Chondrocyte (in vitro differentiated cells): Measurements from ENCODE around the gene ITGA6. TPM values are rescaled to one million over a fixed set of nuclear protein-coding genes. Genes with fewer than 3 reads are reported as not detected.

ENCODE experiments used
- DNase-seq: peaks from one replicate; pipeline ENCODE4 v3.0.0; 2021; ENCODE audit warnings: mixed read lengths, low spot score
- H3K27ac Mint-ChIP-seq: one replicate; pipeline ENCODE4 v1.8.0; 2021; ENCODE audit warnings: mild to moderate bottlenecking, moderate library complexity, mixed read lengths; ENCODE audit not compliant: unreplicated experiment
- H3K27me3 Mint-ChIP-seq: 2 replicates; pipeline ENCODE4 v1.8.0; 2021; ENCODE audit warnings: low read depth, mixed read lengths
- H3K36me3 Mint-ChIP-seq: 2 replicates; pipeline ENCODE4 v1.8.0; 2021; ENCODE audit warnings: low read depth, mixed read lengths
- H3K4me1 Mint-ChIP-seq: 2 replicates; pipeline ENCODE4 v1.8.0; 2021; ENCODE audit warnings: low read depth, mild to moderate bottlenecking, mixed read lengths
- H3K4me3 Mint-ChIP-seq: one replicate; pipeline ENCODE4 v1.8.0; 2021; ENCODE audit warnings: mild to moderate bottlenecking, moderate library complexity, mixed read lengths; ENCODE audit not compliant: unreplicated experiment
- H3K9me3 Mint-ChIP-seq: 2 replicates; pipeline ENCODE4 v1.8.0; 2021; ENCODE audit warnings: low read depth, mixed read lengths
- total RNA-seq: library from RNA; stranded (reverse); gene quantifications from 3 replicates; pipeline ENCODE4 v1.2.1, GENCODE V29; 2021
- TF ChIP-seq, protein P1 (sequence below): fragments of 200-600 bp; sonication (generic); IDR thresholded peaks from 2 replicates; pipeline ENCODE4 v1.5.0; 2021; ENCODE audit warnings: antibody characterized with exemption, mild to moderate bottlenecking, moderate library complexity

Gene ITGA6
- total RNA-seq, 1 donor from 2014 or later: 5.0 TPM

DNA sequence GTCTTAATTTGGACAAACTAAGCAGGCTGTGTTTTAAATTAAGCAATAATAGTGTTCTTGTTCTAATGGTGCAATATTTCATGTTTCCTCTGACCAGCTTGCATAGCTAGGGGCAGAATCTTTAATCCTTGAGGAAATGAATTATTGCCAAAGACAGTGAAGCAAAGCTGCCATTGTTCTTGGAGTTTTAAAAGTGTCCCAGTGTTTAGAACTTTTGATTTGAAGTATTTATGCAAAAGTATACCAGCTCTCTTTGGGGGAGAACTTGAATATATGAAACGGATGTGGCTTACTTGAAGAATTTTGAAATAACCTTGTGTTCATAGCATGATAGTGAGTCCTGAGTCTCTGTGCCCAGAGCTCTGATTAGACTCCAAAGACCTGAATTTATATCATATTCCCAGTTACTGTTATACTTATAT, 33.4 kb downstream of the ITGA6 start:
- no peak for DNase-seq
- H3K27me3 Mint-ChIP-seq: peaks cover 2% of the 10 kb centered on the region
- no peak overlapping the region for H3K4me3 Mint-ChIP-seq

DNA sequence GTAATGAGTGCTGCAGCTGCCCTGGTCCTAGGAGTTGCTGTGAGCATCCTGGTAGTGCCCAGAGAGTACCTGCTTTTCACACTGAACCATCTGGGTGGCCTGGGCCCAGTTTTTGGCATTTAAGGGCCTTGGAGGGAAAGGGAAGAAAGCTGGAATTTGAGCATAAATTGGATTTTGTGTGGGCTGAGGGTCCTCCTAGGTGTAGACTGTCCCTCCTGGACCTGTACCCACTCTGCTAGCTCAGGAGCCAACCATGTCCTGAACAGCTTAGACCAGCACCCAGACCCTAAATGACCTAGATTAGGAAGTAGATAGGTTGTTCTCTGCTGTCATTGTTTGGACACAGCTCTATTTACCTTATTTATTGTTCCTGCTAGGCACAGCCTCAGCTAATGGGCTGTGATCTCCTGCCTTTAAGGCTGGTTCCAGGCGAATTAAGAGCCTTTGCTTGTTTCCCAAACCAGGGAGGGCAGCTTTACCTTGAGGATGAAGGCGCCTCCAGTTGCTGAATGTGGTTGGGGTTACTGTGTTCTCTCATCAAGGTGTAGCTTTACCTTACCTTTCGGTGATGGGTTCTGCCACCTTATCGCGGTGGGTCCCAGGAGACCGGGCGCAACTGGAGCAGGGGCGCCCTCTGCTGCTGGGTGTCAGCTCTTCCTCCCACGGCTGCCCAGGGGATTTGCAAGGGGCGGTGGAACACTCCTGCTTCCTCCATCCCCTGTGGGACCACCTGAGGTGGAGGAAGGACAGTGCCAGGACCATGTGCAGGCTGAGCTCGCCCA, 34.4 kb downstream of the ITGA6 start:
- DNase-seq: no peak
- Mint-ChIP-seq H3K4me1 (peaks cover 9% of the 10 kb centered on the region), H3K9me3 (no peaks in the 10 kb centered on the region), H3K4me3 (no peak overlapping the region), H3K27me3 (peaks cover 2% of the 10 kb centered on the region), H3K27ac (no peak overlapping the region), H3K36me3 (no peaks in the 10 kb centered on the region)
- TF ChIP-seq, protein P1, sequence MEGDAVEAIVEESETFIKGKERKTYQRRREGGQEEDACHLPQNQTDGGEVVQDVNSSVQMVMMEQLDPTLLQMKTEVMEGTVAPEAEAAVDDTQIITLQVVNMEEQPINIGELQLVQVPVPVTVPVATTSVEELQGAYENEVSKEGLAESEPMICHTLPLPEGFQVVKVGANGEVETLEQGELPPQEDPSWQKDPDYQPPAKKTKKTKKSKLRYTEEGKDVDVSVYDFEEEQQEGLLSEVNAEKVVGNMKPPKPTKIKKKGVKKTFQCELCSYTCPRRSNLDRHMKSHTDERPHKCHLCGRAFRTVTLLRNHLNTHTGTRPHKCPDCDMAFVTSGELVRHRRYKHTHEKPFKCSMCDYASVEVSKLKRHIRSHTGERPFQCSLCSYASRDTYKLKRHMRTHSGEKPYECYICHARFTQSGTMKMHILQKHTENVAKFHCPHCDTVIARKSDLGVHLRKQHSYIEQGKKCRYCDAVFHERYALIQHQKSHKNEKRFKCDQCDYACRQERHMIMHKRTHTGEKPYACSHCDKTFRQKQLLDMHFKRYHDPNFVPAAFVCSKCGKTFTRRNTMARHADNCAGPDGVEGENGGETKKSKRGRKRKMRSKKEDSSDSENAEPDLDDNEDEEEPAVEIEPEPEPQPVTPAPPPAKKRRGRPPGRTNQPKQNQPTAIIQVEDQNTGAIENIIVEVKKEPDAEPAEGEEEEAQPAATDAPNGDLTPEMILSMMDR: peak; percentile 83

More for the DNA sequence above, 33.4 kb downstream of the ITGA6 start:
- Mint-ChIP-seq H3K36me3 (no peaks in the 10 kb centered on the region), H3K4me1 (peaks cover 8% of the 10 kb centered on the region), H3K9me3 (no peaks in the 10 kb centered on the region), H3K27ac (no peak overlapping the region)
- TF ChIP-seq, protein P1: no peak

DNA sequence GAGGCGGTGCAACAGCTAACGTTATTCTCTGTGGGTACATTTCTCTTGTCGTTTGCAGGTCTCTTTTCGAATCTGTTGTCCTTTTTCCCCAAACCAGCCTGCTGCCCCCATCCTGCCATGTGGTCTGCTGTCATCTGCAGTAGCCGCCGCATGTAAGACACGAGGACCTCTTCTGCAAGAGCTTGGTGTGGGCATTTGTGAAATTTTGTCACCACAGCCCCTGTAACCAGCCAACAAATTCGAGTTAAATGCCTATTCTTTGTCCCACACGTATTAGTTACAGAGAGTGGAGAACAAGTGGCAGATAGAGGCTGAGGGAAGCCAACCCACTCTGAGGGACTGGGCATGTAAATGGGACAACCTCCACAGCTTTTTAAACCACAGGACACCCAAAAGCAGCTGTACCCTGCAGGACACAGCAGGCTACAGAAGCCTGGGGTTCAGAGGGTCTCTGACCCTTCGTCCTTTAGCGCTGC, 35.0 kb downstream of the ITGA6 start:
- Mint-ChIP-seq H3K4me3 (no peak overlapping the region), H3K9me3 (no peaks in the 10 kb centered on the region), H3K27ac (no peak overlapping the region), H3K4me1 (peaks cover 9% of the 10 kb centered on the region), H3K36me3 (no peaks in the 10 kb centered on the region), H3K27me3 (peaks cover 2% of the 10 kb centered on the region)
- no peak for DNase-seq
- TF ChIP-seq, protein P1: peak; percentile 63

DNA sequence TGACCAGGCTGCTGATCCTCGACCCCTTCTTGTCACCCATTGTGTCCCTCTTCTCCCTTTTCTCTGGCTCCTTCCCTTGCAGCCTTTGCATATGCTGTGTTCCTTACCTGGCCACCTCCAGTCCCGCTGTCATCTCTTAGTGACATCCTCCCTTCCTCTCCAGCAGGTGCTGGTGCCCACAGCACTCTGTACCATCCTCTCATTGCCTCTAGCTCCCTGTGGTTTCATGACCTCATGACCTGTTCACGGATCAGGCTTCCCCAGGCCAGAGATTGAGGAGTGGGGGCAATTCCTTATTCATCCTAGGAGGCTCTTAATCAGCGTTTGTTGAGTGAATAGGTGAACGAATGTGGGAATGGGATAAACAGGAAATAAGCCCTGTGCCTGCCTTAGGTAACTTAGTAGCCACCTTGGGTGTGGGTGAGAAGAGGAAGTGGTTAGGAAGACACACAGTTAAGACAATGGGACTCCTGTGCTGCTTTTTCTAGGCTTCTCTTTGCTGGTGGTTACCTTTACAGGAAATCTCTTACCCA, 35.5 kb downstream of the ITGA6 start:
- H3K4me1 Mint-ChIP-seq: peaks cover 9% of the 10 kb centered on the region

DNA sequence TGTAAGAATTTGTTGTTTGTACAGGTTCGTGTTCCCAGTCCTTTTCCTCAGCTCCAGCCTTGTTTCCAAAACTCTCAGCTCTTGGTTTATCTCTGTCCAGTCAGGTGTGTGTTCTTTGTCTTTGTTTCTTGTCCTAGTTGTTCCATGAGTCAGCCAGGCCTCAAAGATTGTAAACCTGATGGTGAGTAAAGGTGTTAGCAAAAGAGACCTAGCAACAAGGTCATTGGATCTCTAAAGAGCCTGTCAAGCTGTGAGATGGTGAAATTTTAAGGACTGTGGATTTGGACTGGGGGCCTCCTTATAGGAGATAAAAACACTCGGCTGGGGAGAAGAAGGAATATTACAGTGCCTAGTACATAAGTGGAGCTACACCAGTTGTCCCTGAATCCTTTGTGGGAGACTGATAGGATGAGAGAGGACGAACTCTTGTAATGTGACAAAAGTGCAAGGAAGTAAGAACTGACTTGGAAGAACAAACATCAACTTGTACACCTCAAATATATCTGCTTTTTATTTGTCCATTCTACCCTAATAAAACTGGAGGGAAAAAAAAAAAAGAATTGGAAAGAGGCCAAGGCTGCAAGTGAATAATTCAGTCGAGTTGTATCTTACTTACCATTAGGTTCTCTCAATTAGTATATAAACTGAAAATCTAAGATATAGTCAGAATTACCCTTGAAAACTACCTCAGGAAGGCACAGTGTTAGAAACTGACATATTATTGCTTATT, 37.2 kb downstream of the ITGA6 start:
- H3K4me1 Mint-ChIP-seq: peaks cover 9% of the 10 kb centered on the region

More for the DNA sequence above, 35.5 kb downstream of the ITGA6 start:
- no peak overlapping the region for H3K4me3 Mint-ChIP-seq
- DNase-seq: no peak
- no peak overlapping the region for H3K27ac Mint-ChIP-seq
- no peaks in the 10 kb centered on the region for H3K36me3 Mint-ChIP-seq
- H3K9me3 Mint-ChIP-seq: no peaks in the 10 kb centered on the region
- H3K27me3 Mint-ChIP-seq: peaks cover 2% of the 10 kb centered on the region
- TF ChIP-seq, protein P1: no peak

More for the DNA sequence above, 37.2 kb downstream of the ITGA6 start:
- H3K27me3 Mint-ChIP-seq: peaks cover 2% of the 10 kb centered on the region
- no peak overlapping the region for H3K4me3 Mint-ChIP-seq
- TF ChIP-seq, protein P1: no peak
- H3K36me3 Mint-ChIP-seq: no peaks in the 10 kb centered on the region
- no peak for DNase-seq
- no peak overlapping the region for H3K27ac Mint-ChIP-seq
- H3K9me3 Mint-ChIP-seq: no peaks in the 10 kb centered on the region
